GM12872 (cell line): ENCODE measurements around the gene AFG1L.

ENCODE experiments used
- CTCF ChIP-seq: IDR thresholded peaks from 3 replicates; pipeline ENCODE4 v1.5.1; 2011; ENCODE audit warnings: low read depth, mild to moderate bottlenecking, low read length, moderate library complexity; ENCODE audit not compliant: insufficient read depth

The AFG1L gene

DNA sequence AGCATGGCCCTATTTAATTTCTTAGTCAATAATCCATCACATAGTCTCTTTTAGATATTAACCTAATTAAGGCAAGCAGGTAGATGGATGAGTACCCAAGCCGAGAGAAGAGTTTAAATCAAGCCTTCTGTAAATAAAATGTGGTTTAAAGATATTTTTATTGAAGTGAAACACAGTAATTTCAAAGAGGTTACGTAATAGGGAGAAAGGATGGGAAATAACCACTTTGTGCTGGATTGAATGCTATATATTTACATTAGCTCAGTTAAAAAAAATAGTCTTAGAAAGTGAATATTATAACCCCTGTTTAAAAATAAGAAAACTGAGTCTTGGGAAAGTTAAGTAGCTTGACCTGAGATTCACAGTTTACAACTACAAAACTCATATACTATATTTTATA lies 228.8 kb downstream of the AFG1L start:
- no peak for TF ChIP-seq CTCF

DNA sequence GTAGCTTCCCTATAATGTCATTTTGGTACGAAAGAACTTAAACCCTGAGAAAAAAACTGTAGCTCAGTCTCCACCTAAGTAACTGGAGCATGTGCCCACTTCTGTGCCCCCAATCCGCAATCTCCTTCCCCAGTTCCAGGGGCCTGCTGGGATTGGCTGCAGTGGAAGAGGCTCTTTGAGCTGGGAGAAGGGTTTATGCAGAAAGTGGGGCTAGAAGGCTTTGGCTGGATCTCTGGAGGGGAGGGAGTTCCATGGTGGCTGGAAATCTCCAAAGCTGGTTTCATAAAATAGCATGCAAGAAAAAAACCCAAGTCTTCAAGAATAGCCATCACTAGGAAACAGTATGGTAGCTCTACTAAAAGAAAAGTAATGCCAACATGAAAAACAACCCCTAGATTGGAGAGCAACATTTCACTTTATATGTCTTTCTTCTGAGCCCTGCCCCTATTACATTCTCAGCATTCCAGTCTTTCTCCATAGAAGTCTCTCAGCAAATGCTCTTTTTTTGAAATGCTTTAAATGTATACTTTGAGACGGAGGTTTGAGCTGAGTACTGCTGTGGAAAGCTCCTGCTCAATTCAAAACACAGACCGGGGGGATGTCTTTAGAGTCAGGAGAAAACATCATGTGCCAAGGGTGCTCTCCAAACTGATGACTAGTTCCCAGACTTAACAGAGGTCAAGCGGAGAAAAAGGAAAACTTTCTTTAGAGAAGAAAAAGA lies 229.8 kb downstream of the AFG1L start:
- no peak for TF ChIP-seq CTCF

DNA sequence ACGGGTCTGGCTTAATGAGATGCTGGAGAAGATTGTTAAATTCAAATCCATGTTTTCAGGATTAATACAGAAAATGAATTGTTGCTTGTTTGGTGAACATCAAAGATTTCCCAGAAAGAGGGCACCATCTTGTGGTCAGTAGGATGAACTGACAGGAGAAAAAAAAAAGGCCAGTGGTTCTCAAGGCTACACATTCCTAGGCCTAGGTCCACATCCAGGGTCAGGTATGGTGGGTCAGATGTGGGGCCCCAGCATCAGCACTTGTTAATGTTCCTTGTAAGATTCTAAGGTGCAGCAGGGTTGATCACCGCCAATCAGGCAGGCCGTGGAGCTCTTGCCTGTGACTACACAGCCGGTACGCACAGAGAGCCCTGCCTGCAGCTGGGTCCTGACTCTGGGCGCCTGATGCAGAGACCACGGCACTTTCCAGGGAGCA lies 231.9 kb downstream of the AFG1L start:
- peak; percentile 73 for TF ChIP-seq CTCF

GRCh38 chr6:108528878-108529277 lies 234.0 kb downstream of the AFG1L start:
- TF ChIP-seq CTCF, result no peak

DNA sequence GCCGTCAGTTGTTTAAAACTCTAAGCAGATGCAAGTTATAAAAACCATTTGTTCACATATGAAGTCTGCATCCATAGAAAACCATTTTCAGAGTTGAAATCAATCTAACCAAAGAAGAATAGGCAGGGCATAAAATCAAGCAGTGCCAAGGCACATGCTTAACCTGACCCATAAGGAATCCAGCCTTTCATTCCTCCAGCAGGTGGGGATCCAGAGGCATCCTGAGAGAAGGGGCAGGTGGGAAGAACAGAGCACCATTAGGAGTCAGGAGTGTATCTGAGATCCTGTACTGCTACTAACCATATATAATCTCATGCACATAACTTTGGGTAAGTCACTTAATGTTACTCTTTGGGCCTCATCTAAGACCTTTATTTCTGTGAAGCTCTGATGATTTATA lies 236.5 kb downstream of the AFG1L start:
- no peak for TF ChIP-seq CTCF

GRCh38 chr6:108535114-108535742 lies 240.4 kb downstream of the AFG1L start:
- TF ChIP-seq CTCF, result no peak

GRCh38 chr6:108541843-108542759 lies 247.2 kb downstream of the AFG1L start:
- TF ChIP-seq CTCF, result peak; percentile 78
